ENCODE results near the gene MUL1.

MUL1 gene

DNA sequence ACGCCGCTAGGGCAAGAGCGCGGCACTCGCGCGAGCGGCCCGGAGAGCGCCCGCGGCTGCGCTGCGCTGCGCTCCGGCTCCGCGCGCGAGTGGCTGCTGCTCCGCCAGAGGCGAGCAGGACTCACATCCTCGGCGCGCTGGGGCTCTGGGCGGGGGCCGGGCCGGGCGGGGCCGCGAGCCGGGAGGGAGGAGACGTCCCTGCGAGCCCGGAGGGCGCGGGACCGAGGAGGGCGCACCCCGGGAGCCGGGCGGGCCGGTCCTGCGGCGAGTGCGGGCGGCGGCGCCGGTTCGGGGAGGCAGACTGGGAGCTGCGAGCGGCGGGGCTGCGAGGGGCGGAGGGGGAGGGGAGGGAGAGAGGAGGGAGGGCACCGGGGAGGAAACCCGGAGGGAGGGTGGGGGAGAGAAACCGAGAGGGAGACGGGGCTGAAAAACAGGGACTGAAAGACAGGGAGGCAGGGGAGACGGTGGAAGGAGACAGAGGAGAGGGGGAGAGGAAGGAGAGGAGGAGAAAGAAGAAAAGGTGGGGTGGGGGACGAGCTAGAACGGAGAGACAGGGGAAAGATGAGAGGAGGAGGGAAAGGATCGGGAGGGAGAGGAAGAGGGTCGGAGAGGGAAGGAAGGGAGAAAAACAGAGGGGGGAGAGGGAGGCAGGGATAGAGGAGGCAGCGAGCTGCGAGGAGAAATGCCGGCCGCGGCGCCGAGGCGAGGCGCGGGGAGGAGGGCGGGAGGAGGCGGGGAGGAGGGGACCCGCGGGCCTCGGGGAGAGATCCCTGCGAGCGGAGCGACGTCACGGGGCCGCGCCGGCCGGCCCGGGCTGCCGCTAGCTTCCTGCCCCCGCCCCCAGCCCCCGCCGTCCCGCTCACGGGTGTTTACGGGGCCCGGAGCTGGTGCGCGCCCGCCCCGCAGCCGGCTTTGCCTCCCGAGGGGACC lies 22.2 kb downstream of the MUL1 start, which contains the start of gene CAMK2N1:
TSS of gene CAMK2N1 (minus strand) at position 684 of the 930 bp plus-strand sequence. CDS start 831 bp downstream, outside the sequence.
- DNase-seq (ENCODE audit: low read depth in 2 of 2): peak; percentile 22 to 37

GRCh38 chr1:20484519-20485462 lies 23.2 kb downstream of the MUL1 start:
- DNase-seq (ENCODE audit: low read depth in 2 of 2): no peak

GRCh38 chr1:20483833-20484518 lies 24.0 kb downstream of the MUL1 start:
- no peak for DNase-seq (ENCODE audit: low read depth in 2 of 2)

DNA sequence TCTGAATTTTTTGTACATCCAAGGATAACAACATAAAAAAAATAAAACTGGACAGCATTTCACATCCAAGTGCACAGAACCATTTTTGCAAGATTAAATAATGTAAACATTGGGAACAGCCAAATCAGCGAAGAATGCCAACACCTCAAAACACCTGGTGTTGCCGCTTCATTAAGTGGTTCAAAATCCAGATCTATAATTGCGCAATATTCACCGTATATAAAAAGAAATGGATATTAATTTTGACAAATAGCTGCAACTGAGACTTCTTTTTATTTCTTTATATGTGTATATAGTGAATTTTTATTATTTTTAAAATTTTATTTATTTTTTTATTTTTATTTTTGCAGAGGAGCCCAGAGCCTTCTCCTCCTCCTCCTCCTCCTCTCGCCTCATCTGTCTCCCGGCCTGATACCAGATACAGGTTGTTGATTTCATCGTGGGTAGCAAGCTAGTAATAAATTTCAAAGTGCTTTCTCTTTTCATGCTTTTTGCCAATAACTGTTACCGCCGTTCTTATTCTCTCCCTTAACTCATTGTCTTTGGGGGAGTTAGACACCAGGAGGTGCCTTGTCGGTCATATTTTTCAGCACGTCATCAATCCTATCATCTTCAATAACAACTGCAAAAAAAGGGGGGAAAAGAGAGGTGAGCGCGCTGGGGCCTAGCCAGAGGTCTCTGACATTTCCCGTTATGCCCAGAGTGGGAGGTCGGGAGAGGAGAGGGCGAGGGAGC lies 24.7 kb downstream of the MUL1 start:
- DNase-seq (ENCODE audit: low read depth in 2 of 2): no peak

DNA sequence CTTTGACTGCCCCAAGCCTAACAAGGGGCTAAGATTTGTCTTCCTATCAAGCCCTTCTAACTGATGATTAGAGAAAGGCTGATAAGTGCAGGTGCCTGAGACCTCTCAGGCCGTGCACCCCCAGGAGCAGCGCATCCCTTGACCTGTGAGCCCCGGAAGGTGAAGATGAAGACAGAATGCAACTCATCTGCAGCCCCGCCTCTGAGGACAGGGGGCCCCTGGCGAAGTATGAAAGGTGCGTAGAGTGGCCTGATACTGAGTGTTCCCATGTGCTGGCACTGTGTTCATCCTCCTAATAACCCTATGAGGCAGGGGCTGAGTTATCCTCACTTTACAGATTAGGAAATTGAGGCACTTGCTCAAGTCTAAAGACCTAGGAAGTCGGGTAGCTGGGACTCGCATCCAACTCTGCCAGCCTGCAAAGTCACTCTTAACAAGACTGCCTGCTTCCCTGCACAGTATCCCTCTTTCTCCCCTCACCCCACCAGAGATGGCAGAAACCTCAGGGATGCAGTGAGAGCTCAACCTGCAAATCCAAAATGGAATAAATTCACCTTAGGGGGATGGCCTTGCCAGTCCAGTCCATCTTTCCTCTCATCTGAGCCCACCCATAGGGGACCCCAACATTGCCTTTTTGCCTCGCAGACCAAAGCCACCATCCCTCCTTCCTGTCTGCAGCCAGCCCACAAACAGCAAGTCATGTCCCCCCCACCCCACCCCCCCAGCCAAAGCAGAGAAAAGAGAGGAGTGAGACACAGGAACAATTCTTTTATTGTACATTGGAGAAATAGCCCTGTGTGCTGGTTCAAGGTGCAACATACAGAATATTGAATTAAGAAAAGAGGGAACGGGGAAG lies 26.1 kb downstream of the MUL1 start:
- no peak for DNase-seq (ENCODE audit: low read depth in 2 of 2)

GRCh38 chr1:20480951-20481617 lies 26.9 kb downstream of the MUL1 start:
- DNase-seq (ENCODE audit: low read depth in 2 of 2): no peak

DNA sequence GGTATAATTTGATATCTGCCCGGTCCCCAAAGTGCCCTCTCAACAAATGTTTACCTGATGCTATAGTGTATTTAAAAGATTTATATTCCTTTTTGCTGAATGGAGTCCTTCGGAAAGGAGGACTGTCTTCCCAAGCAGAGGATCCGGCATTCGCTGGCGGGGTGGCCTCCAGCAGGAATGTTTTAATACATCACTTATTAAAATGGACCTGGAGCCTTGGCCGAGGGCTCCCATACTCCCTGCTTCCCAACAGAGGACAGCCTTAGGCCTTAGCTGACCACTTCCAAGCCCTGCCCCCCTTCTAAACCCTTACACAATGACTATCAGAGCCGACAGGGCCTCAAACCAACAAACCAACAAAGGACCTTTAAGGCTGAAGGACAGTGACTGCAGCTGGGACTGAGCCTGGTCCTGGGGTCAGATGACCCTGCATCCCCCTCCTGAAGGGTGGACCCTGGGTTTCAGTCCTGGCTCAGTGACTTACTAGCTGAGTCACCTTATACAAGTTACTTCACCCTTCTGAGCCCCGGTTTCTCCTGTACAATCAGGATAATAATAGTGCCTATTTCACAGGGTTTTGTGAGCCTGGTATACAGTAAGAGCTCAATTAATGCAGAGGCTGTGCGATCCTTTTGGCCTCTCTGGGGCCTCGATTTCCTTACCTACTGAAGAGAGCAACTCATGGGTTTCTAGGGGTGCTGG lies 27.6 kb downstream of the MUL1 start:
- no peak for DNase-seq (ENCODE audit: low read depth in 2 of 2)

DNA sequence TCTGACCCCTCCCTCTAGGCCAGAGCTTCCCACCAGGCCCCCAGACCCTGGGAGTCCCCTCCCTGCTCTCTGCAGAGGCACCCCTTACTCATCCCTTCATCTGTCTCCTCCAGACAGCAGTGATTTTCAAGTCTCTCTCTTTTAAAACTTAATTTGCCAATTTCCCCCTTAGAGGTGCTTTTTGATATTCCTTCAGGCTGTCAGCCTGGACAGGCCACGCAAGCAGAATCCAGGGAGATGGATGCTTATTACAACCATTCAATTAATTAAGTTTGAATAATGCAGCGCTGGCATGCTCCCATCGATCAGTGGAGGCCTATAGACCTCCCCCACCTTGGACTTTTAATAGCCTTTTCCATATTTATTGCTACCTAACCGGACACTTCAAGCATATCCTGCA lies 28.1 kb downstream of the MUL1 start:
- DNase-seq (ENCODE audit: low read depth in 2 of 2): no peak

DNA sequence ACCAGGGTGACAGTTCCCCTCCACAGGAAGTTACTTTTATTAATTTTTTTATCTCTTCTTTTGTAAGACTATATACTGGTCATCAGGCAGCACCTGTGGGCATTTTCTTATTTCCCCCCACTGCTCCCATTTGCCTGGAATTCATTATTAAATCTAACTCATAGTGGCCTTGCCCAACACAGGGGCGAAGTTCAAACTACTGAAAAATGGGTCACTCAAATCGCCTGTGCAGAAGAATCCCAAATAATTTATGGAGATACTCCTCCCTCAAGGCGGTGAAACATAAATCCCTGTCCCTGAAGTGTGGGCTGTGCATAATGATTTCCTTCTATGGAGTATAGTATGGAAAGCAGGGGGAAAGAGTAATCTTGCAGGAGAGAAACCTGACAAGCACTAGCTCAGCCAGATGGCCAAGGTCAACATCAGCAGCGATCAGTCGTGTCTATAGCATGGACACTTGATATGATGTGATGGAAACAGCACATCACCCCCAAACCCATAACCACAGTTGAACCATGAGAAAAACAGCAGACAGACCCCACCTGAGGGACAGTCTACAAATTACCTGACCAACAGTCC lies 29.8 kb downstream of the MUL1 start:
- DNase-seq (ENCODE audit: low read depth in 2 of 2): no peak

DNA sequence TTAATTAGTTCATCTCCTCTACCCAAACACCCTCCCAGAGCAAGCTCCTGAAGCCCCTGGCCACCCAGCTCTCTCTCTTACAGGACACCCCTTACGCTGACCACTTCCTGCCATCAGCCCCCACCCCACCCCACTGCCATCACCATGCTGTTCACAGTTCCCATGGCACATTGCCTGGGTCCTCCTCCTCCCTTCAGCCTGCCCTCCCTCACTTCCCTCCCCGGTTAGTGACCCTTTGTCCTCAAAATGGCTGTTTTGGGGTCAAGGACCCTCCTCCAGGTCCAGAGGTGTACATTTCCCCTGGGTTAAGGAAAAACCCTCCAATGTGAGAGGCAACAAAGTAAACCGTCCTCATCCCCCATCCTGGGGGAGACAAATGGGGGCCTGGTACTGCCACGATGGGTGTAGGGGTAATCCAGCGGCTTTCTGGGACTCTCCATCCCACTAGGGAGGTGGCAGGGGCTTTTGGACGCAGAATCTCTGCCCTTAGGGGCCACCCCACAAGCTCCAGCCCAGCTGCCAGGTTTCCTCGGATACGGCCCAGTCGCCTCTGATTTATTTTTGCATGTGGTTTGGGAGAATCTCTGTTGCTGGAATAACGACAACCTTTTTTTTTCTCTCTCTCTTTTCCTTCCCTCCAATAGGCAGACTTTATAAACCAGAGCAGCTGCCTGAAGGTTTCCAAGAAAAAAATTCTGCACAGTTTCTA lies 30.4 kb downstream of the MUL1 start:
- no peak for DNase-seq (ENCODE audit: low read depth in 2 of 2)

- DNase-seq (ENCODE audit: low read depth in 2 of 2): no peak
These were observed 31.5 kb downstream of the MUL1 start for GRCh38 chr1:20476265-20477038.

GRCh38 chr1:20474996-20475395 lies 33.0 kb downstream of the MUL1 start:
- DNase-seq (ENCODE audit: low read depth in 2 of 2): no peak

DNA sequence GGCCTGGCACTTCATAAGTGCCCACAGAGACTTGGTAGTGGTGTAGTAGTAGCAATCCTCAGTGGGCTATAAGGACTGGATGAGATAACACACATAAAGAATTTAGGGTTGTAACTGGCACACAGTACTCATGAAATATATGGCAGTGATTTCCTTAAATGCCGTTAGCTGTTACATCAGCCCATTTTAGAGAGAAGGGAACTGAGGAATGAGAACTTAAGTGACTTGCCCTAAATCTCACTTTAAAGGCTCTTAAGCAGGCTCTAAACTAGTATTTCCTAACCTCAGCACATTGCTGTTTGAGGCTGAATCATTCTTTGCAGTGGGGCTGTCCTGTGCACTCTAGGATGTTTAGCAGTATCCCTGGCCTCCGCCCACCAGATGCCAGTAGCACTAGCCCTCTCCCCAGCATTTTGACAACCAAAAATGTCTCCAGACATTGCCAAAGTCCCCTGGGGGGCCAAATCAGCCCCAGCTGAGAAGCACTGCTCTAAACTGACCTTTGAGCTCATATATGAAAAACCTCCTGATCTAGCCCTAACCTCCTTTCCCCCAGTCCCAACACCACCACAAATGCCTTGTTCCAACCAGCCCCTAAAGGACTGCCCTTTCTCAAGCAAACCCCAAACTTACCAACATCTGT lies 33.5 kb downstream of the MUL1 start:
- DNase-seq (ENCODE audit: low read depth in 2 of 2): no peak

- no peak for DNase-seq (ENCODE audit: low read depth in 2 of 2)
These were observed 34.1 kb downstream of the MUL1 start for GRCh38 chr1:20473894-20474293.

GRCh38 chr1:20472860-20473711 lies 34.9 kb downstream of the MUL1 start:
- no peak for DNase-seq (ENCODE audit: low read depth in 2 of 2)

GRCh38 chr1:20472121-20472520 lies 35.8 kb downstream of the MUL1 start:
- DNase-seq (ENCODE audit: low read depth in 2 of 2): no peak

All from stimulated activated CD8-positive, alpha-beta memory T cell treated with anti-CD3 and anti-CD28 coated beads, Interleukin-2, amount 100 ng/mL, for 1 hour (primary cell).